Mesenchymal stem cell (in vitro differentiated cells and primary cell): ENCODE results near the gene PSMC3.

ENCODE experiments used
- DNase-seq: peaks from one replicate; pipeline ENCODE4 v3.0.0-alpha.2; 2013
- H2AFZ ChIP-seq: one replicate; pipeline ENCODE4 v1.6.1; 2013; ENCODE audit warnings: low read depth, mild to moderate bottlenecking, control low read depth, inconsistent platforms, low read length, moderate library complexity
- H2AK5ac ChIP-seq: 2 replicates; pipeline ENCODE4 v1.6.1; 2013; ENCODE audit warnings: low read length, moderate library complexity, mild to moderate bottlenecking, inconsistent platforms; ENCODE audit not compliant: severe bottlenecking
- H2BK120ac ChIP-seq: one replicate; pipeline ENCODE4 v1.6.1; 2013; ENCODE audit warnings: low read depth, mild to moderate bottlenecking, inconsistent platforms, low read length, moderate library complexity
- H2BK12ac ChIP-seq, 2 experiments: one replicate each; pipeline ENCODE4 v1.6.1; 2013; ENCODE audit warnings: inconsistent platforms in 2 of 2, low read length in 2 of 2, mild to moderate bottlenecking in 2 of 2, moderate library complexity in 2 of 2, control low read depth in 1 of 2
- H2BK15ac ChIP-seq: one replicate; pipeline ENCODE4 v1.6.1; 2013; ENCODE audit warnings: mild to moderate bottlenecking, low read depth, inconsistent platforms; ENCODE audit not compliant: poor library complexity, severe bottlenecking
- H2BK5ac ChIP-seq: 2 replicates; pipeline ENCODE4 v1.6.1; 2013; ENCODE audit warnings: low read depth, mild to moderate bottlenecking, low read length, control low read depth, inconsistent platforms; ENCODE audit not compliant: poor library complexity, severe bottlenecking
- H3K14ac ChIP-seq, 2 experiments: one replicate each; pipeline ENCODE4 v1.6.1; 2013; ENCODE audit warnings: inconsistent platforms in 2 of 2, low read length in 2 of 2, control low read depth in 1 of 2, mild to moderate bottlenecking in 1 of 2, moderate library complexity in 1 of 2
- H3K18ac ChIP-seq, 2 experiments: one replicate each; pipeline ENCODE4 v1.6.1; 2013; ENCODE audit warnings: inconsistent platforms in 2 of 2, low read length in 2 of 2, control low read depth in 1 of 2, low read depth in 1 of 2, mild to moderate bottlenecking in 1 of 2
- H3K23ac ChIP-seq, 2 experiments: one replicate each; pipeline ENCODE4 v1.6.1; 2013; ENCODE audit warnings: inconsistent platforms in 2 of 2, low read length in 2 of 2, mild to moderate bottlenecking in 2 of 2, moderate library complexity in 2 of 2, control low read depth in 1 of 2
- H3K27ac ChIP-seq: 2 replicates; pipeline ENCODE4 v1.5.1; 2013; ENCODE audit warnings: mild to moderate bottlenecking, moderate library complexity, low read length, control low read depth, inconsistent platforms; ENCODE audit not compliant: poor library complexity, severe bottlenecking
- H3K27me3 ChIP-seq, 2 experiments: 2 replicates each; pipeline versions ENCODE4 v1.6.1 to v1.7.0; 2013; ENCODE audit warnings: low read length in 2 of 2, mild to moderate bottlenecking in 2 of 2, moderate library complexity in 2 of 2, control low read depth in 1 of 2, inconsistent platforms in 1 of 2; ENCODE audit not compliant: control insufficient read depth in 1 of 2, insufficient read depth in 1 of 2
- H3K36me3 ChIP-seq, 2 experiments: 2 replicates each; pipeline versions ENCODE4 v1.6.1 to v1.7.0; 2013; ENCODE audit warnings: low read length in 2 of 2, control low read depth in 1 of 2, inconsistent platforms in 1 of 2, low read depth in 1 of 2, mild to moderate bottlenecking in 1 of 2; ENCODE audit not compliant: insufficient read depth in 2 of 2, control insufficient read depth in 1 of 2
- H3K4ac ChIP-seq, 2 experiments: one replicate each; pipeline ENCODE4 v1.6.1; 2013; ENCODE audit warnings: inconsistent platforms in 2 of 2, low read length in 2 of 2, mild to moderate bottlenecking in 2 of 2, moderate library complexity in 2 of 2, control low read depth in 1 of 2, low read depth in 1 of 2
- H3K4me1 ChIP-seq: 2 replicates; pipeline ENCODE4 v1.6.1; 2013; ENCODE audit warnings: low read depth, low read length, control low read depth; ENCODE audit not compliant: control insufficient read depth, insufficient read depth
- H3K4me2 ChIP-seq: 2 replicates; pipeline ENCODE4 v1.6.1; 2013; ENCODE audit warnings: low read length, mild to moderate bottlenecking, inconsistent platforms; ENCODE audit not compliant: poor library complexity, severe bottlenecking
- H3K4me3 ChIP-seq, 2 experiments: 2 replicates each; pipeline versions ENCODE4 v1.5.1 to v1.7.0; 2013; ENCODE audit warnings: low read length in 2 of 2, mild to moderate bottlenecking in 2 of 2, control low read depth in 1 of 2, low read depth in 1 of 2; ENCODE audit not compliant: insufficient read depth in 1 of 2
- H3K79me1 ChIP-seq: replicated peaks from 2 replicates; pipeline ENCODE4 v1.6.1; 2013; ENCODE audit warnings: mild to moderate bottlenecking, control low read depth, low read length, inconsistent platforms; ENCODE audit not compliant: poor library complexity, severe bottlenecking
- H3K9ac ChIP-seq: 2 replicates; pipeline ENCODE4 v1.7.0; 2013; ENCODE audit warnings: mild to moderate bottlenecking, low read length, moderate library complexity
- H3K9me3 ChIP-seq: 2 replicates; pipeline ENCODE4 v1.7.0; 2013; ENCODE audit warnings: mild to moderate bottlenecking, low read length; ENCODE audit not compliant: control insufficient read depth
- H4K8ac ChIP-seq: one replicate; pipeline ENCODE4 v1.6.1; 2013; ENCODE audit warnings: inconsistent platforms, mild to moderate bottlenecking, low read length, moderate library complexity
- H4K91ac ChIP-seq: one replicate; pipeline ENCODE4 v1.6.1; 2013; ENCODE audit warnings: mild to moderate bottlenecking, low read length, inconsistent platforms
- WGBS: methylation state at CpG from one replicate; pipeline ENCODE4 v1.1.7; 2013; ENCODE audit warnings: mixed read lengths; 5-methylcytosine and 5-hydroxymethylcytosine counted together

Gene PSMC3

GRCh38 chr11:47413908-47414684, 12.1 kb downstream of the PSMC3 start:
- Histone ChIP-seq H2AK5ac (peak overlapping the region; percentile 12), H3K27me3 (no peaks in the 10 kb centered on the region), H3K79me1 (peaks cover 18% of the 10 kb centered on the region), H3K23ac (no peak overlapping the region), H3K18ac (no peak overlapping the region), H3K9me3 (no peaks in the 10 kb centered on the region), H3K4me2 (no peak overlapping the region), H3K4ac (no peak overlapping the region), H2BK5ac (no peak overlapping the region), H2BK120ac (no peak overlapping the region), H2BK12ac (peak overlapping the region in 1 of 2 experiments; percentile 34), H3K36me3 (peaks cover 69 to 80% of the 10 kb centered on the region in 2 experiments), H4K8ac (no peak overlapping the region), H3K4me3 (peak overlapping the region in 1 of 2 experiments; percentile 10), H3K27ac (no peak overlapping the region), H3K14ac (no peak overlapping the region), H2BK15ac (no peak overlapping the region), H3K9ac (peak overlapping the region; percentile 66), H2AFZ (no peak overlapping the region), H4K91ac (no peak overlapping the region), H3K4me1 (peaks cover 60% of the 10 kb centered on the region)
- peak; percentile 47 for DNase-seq
- WGBS, result 62% methylated on average over 16 of the region's 16 CpGs

- Histone ChIP-seq H2AFZ (no peak overlapping the region), H3K27me3 (no peaks in the 10 kb centered on the region), H3K9ac (peak overlapping the region; percentile 66), H3K36me3 (peaks cover 62 to 73% of the 10 kb centered on the region in 2 experiments), H3K9me3 (no peaks in the 10 kb centered on the region), H2AK5ac (no peak overlapping the region), H2BK5ac (no peak overlapping the region), H3K4ac (no peak overlapping the region), H4K91ac (peak overlapping the region; percentile 73), H3K79me1 (peaks cover 11% of the 10 kb centered on the region), H2BK12ac (peak overlapping the region in 1 of 2 experiments; percentile 10), H3K18ac (peak overlapping the region in 1 of 2 experiments; percentile 40), H2BK120ac (no peak overlapping the region), H3K23ac (no peak overlapping the region), H3K4me1 (peaks cover 58% of the 10 kb centered on the region), H3K27ac (no peak overlapping the region), H4K8ac (peak overlapping the region; percentile 10), H2BK15ac (no peak overlapping the region), H3K14ac (peak overlapping the region in 1 of 2 experiments; percentile 59), H3K4me2 (no peak overlapping the region), H3K4me3 (peak overlapping the region in 1 of 2 experiments; percentile 10)
- WGBS, result 95% methylated on average over 12 of the region's 13 CpGs
- no peak for DNase-seq
Measured at GRCh38 chr11:47413351-47413750, 12.9 kb downstream of the PSMC3 start.

GRCh38 chr11:47411884-47412746, 14.1 kb downstream of the PSMC3 start:
- no peak overlapping the region for H3K14ac ChIP-seq
- H2BK120ac ChIP-seq, result no peak overlapping the region
- peak overlapping the region; percentile 1 for H2AK5ac ChIP-seq
- peaks cover 51 to 60% of the 10 kb centered on the region in 2 experiments for H3K36me3 ChIP-seq
- DNase-seq, result peak; percentile 56
- no peaks in the 10 kb centered on the region for H3K9me3 ChIP-seq
- no peak overlapping the region for H2BK5ac ChIP-seq
- no peak overlapping the region for H3K18ac ChIP-seq
- H3K79me1 ChIP-seq, result peaks cover 8% of the 10 kb centered on the region
- H3K27ac ChIP-seq, result no peak overlapping the region
- no peaks in the 10 kb centered on the region for H3K27me3 ChIP-seq
- H3K4me2 ChIP-seq, result no peak overlapping the region
- H4K8ac ChIP-seq, result peak overlapping the region; percentile 24
- WGBS, result 85% methylated on average over 11 of the region's 12 CpGs
- H3K9ac ChIP-seq, result no peak overlapping the region
- no peak overlapping the region for H3K4me3 ChIP-seq
- H4K91ac ChIP-seq, result peak overlapping the region; percentile 34
- peaks cover 56% of the 10 kb centered on the region for H3K4me1 ChIP-seq
- H2AFZ ChIP-seq, result no peak overlapping the region
- no peak overlapping the region for H3K23ac ChIP-seq
- peak overlapping the region in 1 of 2 experiments; percentile 68 for H3K4ac ChIP-seq
- no peak overlapping the region for H2BK15ac ChIP-seq
- H2BK12ac ChIP-seq, result no peak overlapping the region
